Hematopoietic multipotent progenitor cell treated with erythropoietin and hydrocortisone succinate and interleukin-3 and kit ligand, for 17 days (in vitro differentiated cells): ENCODE data around the gene CSTA.
A peak's percentile ranks its signal among the peaks of the same experiment; 100 is the strongest.

Source experiments
- DNase-seq: peaks from one replicate; pipeline ENCODE4 v3.0.0-alpha.2; 2015; ENCODE audit warnings: low spot score

CSTA gene

GRCh38 chr3:122324871-122325323 lies at the start of gene CSTA:
TSS of gene CSTA (plus strand) at chr3:122325248. CDS start at chr3:122325293, 45 bp downstream.
- DNase-seq: no peak

GRCh38 chr3:122281891-122282290 lies 43.2 kb upstream of the CSTA start:
- no peak for DNase-seq

- DNase-seq: no peak
Measured at GRCh38 chr3:122283796-122284445, 41.1 kb upstream of the CSTA start.

- no peak for DNase-seq
Measured at GRCh38 chr3:122284486-122284885, 40.6 kb upstream of the CSTA start.

- no peak for DNase-seq
Measured at GRCh38 chr3:122294359-122294758, 30.7 kb upstream of the CSTA start.

GRCh38 chr3:122295266-122296062 lies 29.6 kb upstream of the CSTA start:
- no peak for DNase-seq

GRCh38 chr3:122298239-122298638 lies 26.8 kb upstream of the CSTA start:
- no peak for DNase-seq

GRCh38 chr3:122299215-122299614 lies 25.8 kb upstream of the CSTA start:
- no peak for DNase-seq

- DNase-seq: peak; percentile 48
Measured at GRCh38 chr3:122299872-122300460, 25.1 kb upstream of the CSTA start.

GRCh38 chr3:122301063-122301462 lies 24.0 kb upstream of the CSTA start:
- no peak for DNase-seq

- no peak for DNase-seq
Measured at GRCh38 chr3:122305818-122306621, 19.0 kb upstream of the CSTA start.

GRCh38 chr3:122306622-122306953 lies 18.5 kb upstream of the CSTA start:
- DNase-seq: no peak

- no peak for DNase-seq
Measured at GRCh38 chr3:122307094-122307687, 17.9 kb upstream of the CSTA start.

- no peak for DNase-seq
Measured at GRCh38 chr3:122307976-122308375, 17.1 kb upstream of the CSTA start.

GRCh38 chr3:122310361-122310760 lies 14.7 kb upstream of the CSTA start:
- no peak for DNase-seq

GRCh38 chr3:122312826-122313225 lies 12.2 kb upstream of the CSTA start:
- no peak for DNase-seq

GRCh38 chr3:122313281-122313680 lies 11.8 kb upstream of the CSTA start:
- DNase-seq: no peak

- no peak for DNase-seq
Measured at GRCh38 chr3:122314228-122314876, 10.7 kb upstream of the CSTA start.

- DNase-seq: no peak
Measured at GRCh38 chr3:122315619-122316018, 9.4 kb upstream of the CSTA start.

GRCh38 chr3:122316368-122316767 lies 8.7 kb upstream of the CSTA start:
- DNase-seq: no peak

- DNase-seq: no peak
Measured at GRCh38 chr3:122318620-122319019, 6.4 kb upstream of the CSTA start.
